ENCODE results near the gene ZMPSTE24.

GRCh38 chr1:40257313-40257687 lies 736 bp upstream of the ZMPSTE24 start:
- TF ChIP-seq, protein P1, sequence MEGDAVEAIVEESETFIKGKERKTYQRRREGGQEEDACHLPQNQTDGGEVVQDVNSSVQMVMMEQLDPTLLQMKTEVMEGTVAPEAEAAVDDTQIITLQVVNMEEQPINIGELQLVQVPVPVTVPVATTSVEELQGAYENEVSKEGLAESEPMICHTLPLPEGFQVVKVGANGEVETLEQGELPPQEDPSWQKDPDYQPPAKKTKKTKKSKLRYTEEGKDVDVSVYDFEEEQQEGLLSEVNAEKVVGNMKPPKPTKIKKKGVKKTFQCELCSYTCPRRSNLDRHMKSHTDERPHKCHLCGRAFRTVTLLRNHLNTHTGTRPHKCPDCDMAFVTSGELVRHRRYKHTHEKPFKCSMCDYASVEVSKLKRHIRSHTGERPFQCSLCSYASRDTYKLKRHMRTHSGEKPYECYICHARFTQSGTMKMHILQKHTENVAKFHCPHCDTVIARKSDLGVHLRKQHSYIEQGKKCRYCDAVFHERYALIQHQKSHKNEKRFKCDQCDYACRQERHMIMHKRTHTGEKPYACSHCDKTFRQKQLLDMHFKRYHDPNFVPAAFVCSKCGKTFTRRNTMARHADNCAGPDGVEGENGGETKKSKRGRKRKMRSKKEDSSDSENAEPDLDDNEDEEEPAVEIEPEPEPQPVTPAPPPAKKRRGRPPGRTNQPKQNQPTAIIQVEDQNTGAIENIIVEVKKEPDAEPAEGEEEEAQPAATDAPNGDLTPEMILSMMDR (IDR thresholded peaks at IDR 0.05; ENCODE audit: poor library complexity, severe bottlenecking): no peak
- TF ChIP-seq POLR2AphosphoS5 (IDR thresholded peaks at IDR 0.05) (no peak), EP300 (conservative IDR thresholded peaks at IDR 0.05; ENCODE audit: poor library complexity, severe bottlenecking) (no peak), RAD21 (conservative IDR thresholded peaks at IDR 0.05) (no peak)

All from neural cell (in vitro differentiated cells).